WTC11 (cell line): ENCODE results near the gene TMEM127.
A peak's percentile ranks its signal among the peaks of the same experiment; 100 is the strongest.

Experiments used
- CREB1 ChIP-seq: sonication (generic); formaldehyde crosslinking; IDR thresholded peaks from 2 replicates; pipeline ENCODE4 v1.8.0; 2023; ENCODE audit warnings: mild to moderate bottlenecking, missing genetic modification reagents
- CREM ChIP-seq: sonication (generic); formaldehyde crosslinking; IDR thresholded peaks from 2 replicates; pipeline ENCODE4 v1.8.1; 2022; ENCODE audit warnings: mild to moderate bottlenecking, missing genetic modification reagents, moderate library complexity
- CTCF ChIP-seq: fragments of 200-600 bp; IDR thresholded peaks from 2 replicates; pipeline ENCODE4 v1.8.0; 2022; ENCODE audit warnings: antibody characterized with exemption
- ESRRA ChIP-seq: sonication (generic); formaldehyde crosslinking; IDR thresholded peaks from 2 replicates; pipeline ENCODE4 v1.8.1; 2022; ENCODE audit warnings: mild to moderate bottlenecking, missing genetic modification reagents, borderline replicate concordance
- MAX ChIP-seq: sonication (generic); formaldehyde crosslinking; IDR thresholded peaks from 2 replicates; pipeline ENCODE4 v1.8.0; 2022; ENCODE audit warnings: mild to moderate bottlenecking, missing genetic modification reagents
- NFE2L1 ChIP-seq: sonication (generic); formaldehyde crosslinking; IDR thresholded peaks from 2 replicates; pipeline ENCODE4 v1.8.1; 2023; ENCODE audit warnings: missing genetic modification reagents
- SOX15 ChIP-seq: fragments of 250-450 bp; sonication (Bioruptor Pico); IDR thresholded peaks from 2 replicates; pipeline ENCODE4 v1.9.0; 2021; ENCODE audit warnings: mild to moderate bottlenecking
- USF2 ChIP-seq: sonication (generic); formaldehyde crosslinking; IDR thresholded peaks from 2 replicates; pipeline ENCODE4 v1.8.1; 2023; ENCODE audit warnings: mild to moderate bottlenecking, missing genetic modification reagents, moderate library complexity
- ZNF232 ChIP-seq: sonication (generic); formaldehyde crosslinking; IDR thresholded peaks from 2 replicates; pipeline ENCODE4 v1.8.0; 2022; ENCODE audit warnings: mild to moderate bottlenecking, missing genetic modification reagents

- TF ChIP-seq CTCF, result no peak
- no peak for TF ChIP-seq ZNF232 (CRISPR knock-in tag)
- peak; percentile 78; the same call in 1 of the 2 replicates for TF ChIP-seq MAX
- no peak for TF ChIP-seq USF2 (CRISPR knock-in tag)
- no peak for TF ChIP-seq CREM
- no peak for TF ChIP-seq SOX15 (CRISPR knock-in tag)
- TF ChIP-seq CREB1, result no peak
- TF ChIP-seq ESRRA, result no peak
- TF ChIP-seq NFE2L1, result no peak
Measured at GRCh38 chr2:96213379-96213778, 52.4 kb downstream of the TMEM127 start.
